DOHH2 (cell line): Measurements from ENCODE around the gene CDC42EP3.

Source experiments
- H3F3A ChIP-seq: fragments of 200-600 bp; sonication (generic), shearing (Covaris generic); 2 replicates; pipeline ENCODE4 v1.6.0; 2016; ENCODE audit warnings: antibody characterized with exemption, mild to moderate bottlenecking; ENCODE audit not compliant: control insufficient read depth, insufficient read depth
- H3K27ac ChIP-seq: fragments of 200-600 bp; sonication (generic); 2 replicates; pipeline ENCODE4 v1.5.1; 2014; ENCODE audit warnings: low read depth, mild to moderate bottlenecking, low read length, moderate library complexity
- H3K27me3 ChIP-seq: fragments of 200-600 bp; sonication (generic); 2 replicates; pipeline ENCODE4 v1.6.1; 2014; ENCODE audit warnings: mild to moderate bottlenecking, low read length, mixed read lengths; ENCODE audit not compliant: control insufficient read depth
- H3K36me3 ChIP-seq: fragments of 200-600 bp; sonication (generic); 2 replicates; pipeline ENCODE4 v1.6.1; 2014; ENCODE audit warnings: mild to moderate bottlenecking, low read length, moderate library complexity, mixed read lengths; ENCODE audit not compliant: control insufficient read depth
- H3K4me1 ChIP-seq: fragments of 200-600 bp; sonication (generic); 2 replicates; pipeline ENCODE4 v1.6.1; 2014; ENCODE audit warnings: mild to moderate bottlenecking, low read length, mixed read lengths; ENCODE audit not compliant: control insufficient read depth
- H3K4me2 ChIP-seq: fragments of 200-600 bp; sonication (generic); 2 replicates; pipeline ENCODE4 v1.6.0; 2014; ENCODE audit warnings: mild to moderate bottlenecking, low read length, moderate library complexity
- H3K4me3 ChIP-seq: fragments of 200-600 bp; sonication (generic); 2 replicates; pipeline ENCODE4 v1.5.1; 2014; ENCODE audit warnings: mild to moderate bottlenecking, low read length, mixed read lengths
- H3K79me2 ChIP-seq: fragments of 200-600 bp; sonication (generic); 2 replicates; pipeline ENCODE4 v1.6.1; 2014; ENCODE audit warnings: mild to moderate bottlenecking, low read length, mixed read lengths; ENCODE audit not compliant: control insufficient read depth
- H3K9me2 ChIP-seq: fragments of 200-600 bp; sonication (generic); replicated peaks from 2 replicates; pipeline ENCODE4 v1.6.1; 2014; ENCODE audit warnings: mild to moderate bottlenecking, low read length, mixed read lengths; ENCODE audit not compliant: control insufficient read depth
- H3K9me3 ChIP-seq: fragments of 200-600 bp; sonication (generic); 2 replicates; pipeline ENCODE4 v1.6.1; 2014; ENCODE audit warnings: antibody characterized with exemption, low read length, mixed read lengths; ENCODE audit not compliant: control insufficient read depth, insufficient read depth
- H4K20me1 ChIP-seq: fragments of 200-600 bp; sonication (generic); 2 replicates; pipeline ENCODE4 v1.6.0; 2014; ENCODE audit warnings: low read depth, mild to moderate bottlenecking, antibody characterized with exemption, low read length, moderate library complexity; ENCODE audit not compliant: control insufficient read depth, insufficient read depth
- EZH2phosphoT487 ChIP-seq: fragments of 200-600 bp; sonication (generic); IDR thresholded peaks from 2 replicates; pipeline ENCODE4 v1.6.1; 2017; ENCODE audit warnings: borderline replicate concordance, mild to moderate bottlenecking, antibody characterized with exemption, low read length, moderate library complexity, mixed read lengths
- TF ChIP-seq, protein P1 (sequence below): fragments of 200-600 bp; sonication (generic); IDR thresholded peaks from one replicate; pipeline ENCODE4 v1.5.1; 2014; ENCODE audit warnings: antibody characterized with exemption, mild to moderate bottlenecking, low read depth, low read length; ENCODE audit not compliant: poor library complexity, severe bottlenecking

Gene CDC42EP3

DNA sequence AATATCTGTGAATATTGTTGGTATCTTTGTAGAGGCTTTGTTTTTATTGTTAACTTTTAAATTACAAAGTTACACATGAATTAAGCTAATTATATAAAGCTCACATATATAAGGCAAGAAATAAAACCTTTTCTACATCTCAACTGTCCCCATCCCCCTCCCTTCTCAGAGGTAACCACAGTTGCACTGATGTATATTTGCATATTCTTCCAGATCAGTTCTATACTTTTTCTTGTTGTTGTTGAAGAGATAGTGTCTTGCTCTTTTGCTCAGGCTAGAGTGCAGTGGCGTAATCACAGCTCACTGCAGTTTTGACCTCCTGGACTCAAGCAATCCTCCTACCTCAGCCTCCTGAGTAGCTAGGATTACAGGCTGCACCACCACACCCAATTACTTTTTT, 36.0 kb upstream of the CDC42EP3 start:
- Histone ChIP-seq H3K4me2 (no peak overlapping the region), H3K27me3 (no peaks in the 10 kb centered on the region), H3K4me1 (peaks cover 6% of the 10 kb centered on the region; the same call in 1 of the 2 replicates), H3K27ac (no peak overlapping the region), H4K20me1 (no peaks in the 10 kb centered on the region), H3F3A (no peaks in the 10 kb centered on the region), H3K9me3 (no peaks in the 10 kb centered on the region), H3K9me2 (no peaks in the 10 kb centered on the region), H3K79me2 (no peaks in the 10 kb centered on the region), H3K4me3 (no peak overlapping the region), H3K36me3 (no peaks in the 10 kb centered on the region)
- TF ChIP-seq EZH2phosphoT487 = no peak
- TF ChIP-seq, protein P1, sequence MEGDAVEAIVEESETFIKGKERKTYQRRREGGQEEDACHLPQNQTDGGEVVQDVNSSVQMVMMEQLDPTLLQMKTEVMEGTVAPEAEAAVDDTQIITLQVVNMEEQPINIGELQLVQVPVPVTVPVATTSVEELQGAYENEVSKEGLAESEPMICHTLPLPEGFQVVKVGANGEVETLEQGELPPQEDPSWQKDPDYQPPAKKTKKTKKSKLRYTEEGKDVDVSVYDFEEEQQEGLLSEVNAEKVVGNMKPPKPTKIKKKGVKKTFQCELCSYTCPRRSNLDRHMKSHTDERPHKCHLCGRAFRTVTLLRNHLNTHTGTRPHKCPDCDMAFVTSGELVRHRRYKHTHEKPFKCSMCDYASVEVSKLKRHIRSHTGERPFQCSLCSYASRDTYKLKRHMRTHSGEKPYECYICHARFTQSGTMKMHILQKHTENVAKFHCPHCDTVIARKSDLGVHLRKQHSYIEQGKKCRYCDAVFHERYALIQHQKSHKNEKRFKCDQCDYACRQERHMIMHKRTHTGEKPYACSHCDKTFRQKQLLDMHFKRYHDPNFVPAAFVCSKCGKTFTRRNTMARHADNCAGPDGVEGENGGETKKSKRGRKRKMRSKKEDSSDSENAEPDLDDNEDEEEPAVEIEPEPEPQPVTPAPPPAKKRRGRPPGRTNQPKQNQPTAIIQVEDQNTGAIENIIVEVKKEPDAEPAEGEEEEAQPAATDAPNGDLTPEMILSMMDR = no peak

DNA sequence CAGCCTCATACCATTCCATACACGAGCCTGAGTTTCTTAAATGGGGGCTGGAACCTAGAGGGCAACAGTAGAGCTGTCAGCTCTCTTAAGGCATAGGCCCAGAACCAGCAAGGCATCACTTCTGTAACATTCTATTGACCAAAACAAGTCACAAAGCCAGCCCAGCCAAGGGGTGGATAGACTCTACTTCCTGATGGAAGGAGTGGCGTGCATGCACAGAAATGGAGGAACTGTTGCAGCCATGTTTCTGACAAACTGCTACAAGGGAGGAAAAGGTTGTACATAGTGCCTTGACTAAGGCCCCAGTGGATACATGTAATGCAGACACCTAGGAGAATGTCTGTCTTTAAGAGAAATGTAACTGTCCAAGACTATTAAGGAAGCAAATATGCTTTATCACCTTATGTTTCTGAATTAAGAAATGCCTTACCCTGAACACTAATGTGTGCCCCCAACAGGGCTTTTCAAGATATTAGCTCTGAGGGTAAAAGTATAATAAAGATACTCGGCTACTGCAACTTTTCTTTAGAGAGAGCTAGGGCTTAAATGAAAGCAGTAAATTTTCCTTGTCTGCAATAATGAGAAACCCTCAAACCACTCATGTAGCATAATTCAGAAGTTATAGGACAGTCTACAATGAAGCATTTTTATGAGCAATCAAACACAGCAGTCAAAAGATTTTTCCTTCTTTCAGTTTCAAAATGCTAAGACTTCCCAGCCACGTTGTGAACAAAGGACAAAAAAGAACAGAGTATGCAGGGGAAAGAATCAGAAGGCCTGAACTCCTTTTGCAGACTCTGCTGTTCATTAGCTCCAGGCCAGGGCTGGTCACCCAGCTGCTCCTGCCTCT, 35.1 kb upstream of the CDC42EP3 start:
- Histone ChIP-seq H3K4me1 (peaks cover 6% of the 10 kb centered on the region; the same call in 1 of the 2 replicates), H3K36me3 (no peaks in the 10 kb centered on the region), H3K4me3 (no peak overlapping the region), H3K9me2 (no peaks in the 10 kb centered on the region), H3K4me2 (no peak overlapping the region), H3F3A (no peaks in the 10 kb centered on the region), H3K27me3 (no peaks in the 10 kb centered on the region), H3K27ac (no peak overlapping the region), H3K9me3 (no peaks in the 10 kb centered on the region), H3K79me2 (no peaks in the 10 kb centered on the region), H4K20me1 (no peaks in the 10 kb centered on the region)
- TF ChIP-seq, protein P1 = no peak
- no peak for TF ChIP-seq EZH2phosphoT487

DNA sequence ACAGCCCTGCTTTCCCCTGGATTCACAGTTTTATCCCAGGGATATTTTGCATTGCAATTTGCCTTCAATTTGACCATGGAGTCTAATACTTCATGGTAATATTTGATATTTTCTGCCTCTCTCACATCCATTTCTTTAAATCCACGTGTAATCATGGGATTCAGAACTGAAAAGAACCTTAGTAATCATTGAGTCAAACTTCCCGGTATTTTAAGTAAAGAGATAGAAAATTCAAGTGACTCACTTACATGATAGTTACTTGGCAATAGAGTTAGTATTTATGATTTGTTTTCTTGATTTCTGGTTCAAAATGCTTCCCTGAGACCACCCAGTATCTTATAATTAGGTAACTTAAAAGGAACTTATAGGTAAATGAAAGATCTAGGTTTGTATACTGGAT, 33.7 kb upstream of the CDC42EP3 start:
- H3K4me2 ChIP-seq = no peak overlapping the region
- no peaks in the 10 kb centered on the region for H3K79me2 ChIP-seq
- H3K4me3 ChIP-seq = no peak overlapping the region
- H4K20me1 ChIP-seq = no peaks in the 10 kb centered on the region
- TF ChIP-seq EZH2phosphoT487 = no peak
- TF ChIP-seq, protein P1 = no peak
- 0 out of 2 replicates have a peak, but pooled peaks cover under 1% of the 10 kb centered on the region for H3K27me3 ChIP-seq
- H3K9me3 ChIP-seq = no peaks in the 10 kb centered on the region
- no peaks in the 10 kb centered on the region for H3K9me2 ChIP-seq
- peaks cover 6% of the 10 kb centered on the region; the same call in 1 of the 2 replicates for H3K4me1 ChIP-seq
- H3K27ac ChIP-seq = no peak overlapping the region
- H3K36me3 ChIP-seq = no peaks in the 10 kb centered on the region
- no peaks in the 10 kb centered on the region for H3F3A ChIP-seq
